ENCODE results near the gene PCED1B.

DNA sequence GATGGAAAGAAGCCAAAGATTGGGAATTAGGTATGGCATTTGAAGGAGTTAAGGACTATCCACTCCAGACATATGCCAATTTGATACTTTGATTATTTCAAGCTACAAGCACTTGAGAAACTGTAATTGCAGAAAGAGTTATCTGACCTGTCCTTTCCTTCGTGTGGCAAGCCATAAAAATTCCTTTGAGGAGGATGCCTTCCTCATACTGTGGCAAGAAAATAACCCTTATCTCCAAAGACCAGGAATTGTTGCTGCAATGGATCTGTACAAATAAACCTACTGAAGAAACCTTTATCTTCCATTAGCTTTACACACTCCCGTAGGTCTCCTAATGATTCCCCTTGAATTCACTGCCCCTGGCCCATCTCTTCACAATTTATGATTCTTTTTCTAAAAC is 165.4 kb downstream of the PCED1B start:
- TF ChIP-seq, protein P1, sequence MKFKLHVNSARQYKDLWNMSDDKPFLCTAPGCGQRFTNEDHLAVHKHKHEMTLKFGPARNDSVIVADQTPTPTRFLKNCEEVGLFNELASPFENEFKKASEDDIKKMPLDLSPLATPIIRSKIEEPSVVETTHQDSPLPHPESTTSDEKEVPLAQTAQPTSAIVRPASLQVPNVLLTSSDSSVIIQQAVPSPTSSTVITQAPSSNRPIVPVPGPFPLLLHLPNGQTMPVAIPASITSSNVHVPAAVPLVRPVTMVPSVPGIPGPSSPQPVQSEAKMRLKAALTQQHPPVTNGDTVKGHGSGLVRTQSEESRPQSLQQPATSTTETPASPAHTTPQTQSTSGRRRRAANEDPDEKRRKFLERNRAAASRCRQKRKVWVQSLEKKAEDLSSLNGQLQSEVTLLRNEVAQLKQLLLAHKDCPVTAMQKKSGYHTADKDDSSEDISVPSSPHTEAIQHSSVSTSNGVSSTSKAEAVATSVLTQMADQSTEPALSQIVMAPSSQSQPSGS (CRISPR knock-in tag; IDR thresholded peaks at IDR 0.05; ENCODE audit: borderline replicate concordance, low read depth): no peak
- TF ChIP-seq, protein P2, sequence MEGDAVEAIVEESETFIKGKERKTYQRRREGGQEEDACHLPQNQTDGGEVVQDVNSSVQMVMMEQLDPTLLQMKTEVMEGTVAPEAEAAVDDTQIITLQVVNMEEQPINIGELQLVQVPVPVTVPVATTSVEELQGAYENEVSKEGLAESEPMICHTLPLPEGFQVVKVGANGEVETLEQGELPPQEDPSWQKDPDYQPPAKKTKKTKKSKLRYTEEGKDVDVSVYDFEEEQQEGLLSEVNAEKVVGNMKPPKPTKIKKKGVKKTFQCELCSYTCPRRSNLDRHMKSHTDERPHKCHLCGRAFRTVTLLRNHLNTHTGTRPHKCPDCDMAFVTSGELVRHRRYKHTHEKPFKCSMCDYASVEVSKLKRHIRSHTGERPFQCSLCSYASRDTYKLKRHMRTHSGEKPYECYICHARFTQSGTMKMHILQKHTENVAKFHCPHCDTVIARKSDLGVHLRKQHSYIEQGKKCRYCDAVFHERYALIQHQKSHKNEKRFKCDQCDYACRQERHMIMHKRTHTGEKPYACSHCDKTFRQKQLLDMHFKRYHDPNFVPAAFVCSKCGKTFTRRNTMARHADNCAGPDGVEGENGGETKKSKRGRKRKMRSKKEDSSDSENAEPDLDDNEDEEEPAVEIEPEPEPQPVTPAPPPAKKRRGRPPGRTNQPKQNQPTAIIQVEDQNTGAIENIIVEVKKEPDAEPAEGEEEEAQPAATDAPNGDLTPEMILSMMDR (IDR thresholded peaks at IDR 0.05): no peak
- TF ChIP-seq ZNF317 (CRISPR knock-in tag; IDR thresholded peaks at IDR 0.05; ENCODE audit: borderline replicate concordance, low read depth): no peak
- no peak for TF ChIP-seq NR1H2 (CRISPR knock-in tag; IDR thresholded peaks at IDR 0.05)
- no peak for TF ChIP-seq MAX (CRISPR knock-in tag; IDR thresholded peaks at IDR 0.05)
- TF ChIP-seq IRF2 (CRISPR knock-in tag; IDR thresholded peaks at IDR 0.05; ENCODE audit: borderline replicate concordance, low read depth): no peak
- TF ChIP-seq E2F4 (CRISPR knock-in tag; IDR thresholded peaks at IDR 0.05; ENCODE audit: borderline replicate concordance, low read depth): no peak
- TF ChIP-seq NFYB (CRISPR knock-in tag; conservative IDR thresholded peaks at IDR 0.05; ENCODE audit: low read depth): no peak
- TF ChIP-seq ESRRA (CRISPR knock-in tag; IDR thresholded peaks at IDR 0.05; ENCODE audit: borderline replicate concordance): no peak
- TF ChIP-seq FOXP1 (CRISPR knock-in tag; IDR thresholded peaks at IDR 0.05; ENCODE audit: borderline replicate concordance): no peak
- no peak for TF ChIP-seq E2F1 (CRISPR knock-in tag; IDR thresholded peaks at IDR 0.05)

Data from WTC11 (cell line).